Mesenchymal stem cell (in vitro differentiated cells and primary cell): ENCODE measurements around the gene UBXN7.
A peak's percentile ranks its signal among the peaks of the same experiment; 100 is the strongest.

Experiments used
- DNase-seq: peaks from one replicate; pipeline ENCODE4 v3.0.0-alpha.2; 2013
- H2AFZ ChIP-seq: one replicate; pipeline ENCODE4 v1.6.1; 2013; ENCODE audit warnings: low read depth, mild to moderate bottlenecking, control low read depth, inconsistent platforms, low read length, moderate library complexity
- H2AK5ac ChIP-seq: 2 replicates; pipeline ENCODE4 v1.6.1; 2013; ENCODE audit warnings: low read length, moderate library complexity, mild to moderate bottlenecking, inconsistent platforms; ENCODE audit not compliant: severe bottlenecking
- H2BK120ac ChIP-seq: one replicate; pipeline ENCODE4 v1.6.1; 2013; ENCODE audit warnings: low read depth, mild to moderate bottlenecking, inconsistent platforms, low read length, moderate library complexity
- H2BK12ac ChIP-seq, 2 experiments: one replicate each; pipeline ENCODE4 v1.6.1; 2013; ENCODE audit warnings: inconsistent platforms in 2 of 2, low read length in 2 of 2, mild to moderate bottlenecking in 2 of 2, moderate library complexity in 2 of 2, control low read depth in 1 of 2
- H2BK15ac ChIP-seq: one replicate; pipeline ENCODE4 v1.6.1; 2013; ENCODE audit warnings: mild to moderate bottlenecking, low read depth, inconsistent platforms; ENCODE audit not compliant: poor library complexity, severe bottlenecking
- H2BK5ac ChIP-seq: 2 replicates; pipeline ENCODE4 v1.6.1; 2013; ENCODE audit warnings: low read depth, mild to moderate bottlenecking, low read length, control low read depth, inconsistent platforms; ENCODE audit not compliant: poor library complexity, severe bottlenecking
- H3K14ac ChIP-seq, 2 experiments: one replicate each; pipeline ENCODE4 v1.6.1; 2013; ENCODE audit warnings: inconsistent platforms in 2 of 2, low read length in 2 of 2, control low read depth in 1 of 2, mild to moderate bottlenecking in 1 of 2, moderate library complexity in 1 of 2
- H3K18ac ChIP-seq, 2 experiments: one replicate each; pipeline ENCODE4 v1.6.1; 2013; ENCODE audit warnings: inconsistent platforms in 2 of 2, low read length in 2 of 2, control low read depth in 1 of 2, low read depth in 1 of 2, mild to moderate bottlenecking in 1 of 2
- H3K23ac ChIP-seq, 2 experiments: one replicate each; pipeline ENCODE4 v1.6.1; 2013; ENCODE audit warnings: inconsistent platforms in 2 of 2, low read length in 2 of 2, mild to moderate bottlenecking in 2 of 2, moderate library complexity in 2 of 2, control low read depth in 1 of 2
- H3K27ac ChIP-seq: 2 replicates; pipeline ENCODE4 v1.5.1; 2013; ENCODE audit warnings: mild to moderate bottlenecking, moderate library complexity, low read length, control low read depth, inconsistent platforms; ENCODE audit not compliant: poor library complexity, severe bottlenecking
- H3K27me3 ChIP-seq, 2 experiments: 2 replicates each; pipeline versions ENCODE4 v1.6.1 to v1.7.0; 2013; ENCODE audit warnings: low read length in 2 of 2, mild to moderate bottlenecking in 2 of 2, moderate library complexity in 2 of 2, control low read depth in 1 of 2, inconsistent platforms in 1 of 2; ENCODE audit not compliant: control insufficient read depth in 1 of 2, insufficient read depth in 1 of 2
- H3K36me3 ChIP-seq, 2 experiments: 2 replicates each; pipeline versions ENCODE4 v1.6.1 to v1.7.0; 2013; ENCODE audit warnings: low read length in 2 of 2, control low read depth in 1 of 2, inconsistent platforms in 1 of 2, low read depth in 1 of 2, mild to moderate bottlenecking in 1 of 2; ENCODE audit not compliant: insufficient read depth in 2 of 2, control insufficient read depth in 1 of 2
- H3K4ac ChIP-seq, 2 experiments: one replicate each; pipeline ENCODE4 v1.6.1; 2013; ENCODE audit warnings: inconsistent platforms in 2 of 2, low read length in 2 of 2, mild to moderate bottlenecking in 2 of 2, moderate library complexity in 2 of 2, control low read depth in 1 of 2, low read depth in 1 of 2
- H3K4me1 ChIP-seq: 2 replicates; pipeline ENCODE4 v1.6.1; 2013; ENCODE audit warnings: low read depth, low read length, control low read depth; ENCODE audit not compliant: control insufficient read depth, insufficient read depth
- H3K4me2 ChIP-seq: 2 replicates; pipeline ENCODE4 v1.6.1; 2013; ENCODE audit warnings: low read length, mild to moderate bottlenecking, inconsistent platforms; ENCODE audit not compliant: poor library complexity, severe bottlenecking
- H3K4me3 ChIP-seq, 2 experiments: 2 replicates each; pipeline versions ENCODE4 v1.5.1 to v1.7.0; 2013; ENCODE audit warnings: low read length in 2 of 2, mild to moderate bottlenecking in 2 of 2, control low read depth in 1 of 2, low read depth in 1 of 2; ENCODE audit not compliant: insufficient read depth in 1 of 2
- H3K79me1 ChIP-seq: replicated peaks from 2 replicates; pipeline ENCODE4 v1.6.1; 2013; ENCODE audit warnings: mild to moderate bottlenecking, control low read depth, low read length, inconsistent platforms; ENCODE audit not compliant: poor library complexity, severe bottlenecking
- H3K9ac ChIP-seq: 2 replicates; pipeline ENCODE4 v1.7.0; 2013; ENCODE audit warnings: mild to moderate bottlenecking, low read length, moderate library complexity
- H3K9me3 ChIP-seq: 2 replicates; pipeline ENCODE4 v1.7.0; 2013; ENCODE audit warnings: mild to moderate bottlenecking, low read length; ENCODE audit not compliant: control insufficient read depth
- H4K8ac ChIP-seq: one replicate; pipeline ENCODE4 v1.6.1; 2013; ENCODE audit warnings: inconsistent platforms, mild to moderate bottlenecking, low read length, moderate library complexity
- H4K91ac ChIP-seq: one replicate; pipeline ENCODE4 v1.6.1; 2013; ENCODE audit warnings: mild to moderate bottlenecking, low read length, inconsistent platforms
- WGBS: methylation state at CpG from one replicate; pipeline ENCODE4 v1.1.7; 2013; ENCODE audit warnings: mixed read lengths; 5-methylcytosine and 5-hydroxymethylcytosine counted together

The UBXN7 gene

DNA sequence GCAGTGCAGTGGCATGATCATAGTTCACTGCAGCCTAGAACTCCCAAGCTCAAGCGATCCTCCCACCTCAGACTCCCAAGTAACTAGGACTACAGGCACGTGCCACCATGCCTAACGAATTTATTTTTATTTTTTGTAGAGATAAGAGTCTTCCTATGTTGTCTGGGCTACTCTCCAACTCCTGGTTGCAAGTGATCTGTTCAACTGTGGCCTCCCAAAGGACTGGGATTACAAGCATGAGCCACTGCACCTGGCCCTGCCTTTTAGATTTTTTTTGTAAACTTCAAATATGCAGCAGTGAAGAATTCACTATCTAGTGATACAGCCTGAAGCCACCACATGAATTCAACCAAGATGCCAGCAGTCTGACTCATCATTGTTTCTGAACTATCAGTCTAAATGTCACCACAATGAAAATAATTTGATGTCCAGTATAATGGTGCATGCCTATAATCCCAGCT lies 32.7 kb downstream of the UBXN7 start:
- DNase-seq = peak; percentile 24
- Histone ChIP-seq H3K4me3 (no peak overlapping the region), H3K14ac (no peak overlapping the region), H2BK120ac (no peak overlapping the region), H4K8ac (no peak overlapping the region), H2BK12ac (no peak overlapping the region), H3K23ac (no peak overlapping the region), H3K4ac (no peak overlapping the region), H4K91ac (no peak overlapping the region), H3K4me2 (no peak overlapping the region), H2BK5ac (no peak overlapping the region), H3K18ac (no peak overlapping the region), H3K36me3 (peaks cover 18 to 74% of the 10 kb centered on the region in 2 experiments), H3K4me1 (peaks cover 6% of the 10 kb centered on the region), H2AK5ac (no peak overlapping the region), H3K79me1 (peaks cover 25% of the 10 kb centered on the region), H3K9ac (no peak overlapping the region), H3K9me3 (no peaks in the 10 kb centered on the region), H3K27me3 (no peaks in the 10 kb centered on the region), H2BK15ac (no peak overlapping the region), H3K27ac (peak overlapping the region; percentile 9), H2AFZ (no peak overlapping the region)
- no CpG with 5 or more reads among the region's 3 CpGs for WGBS

DNA sequence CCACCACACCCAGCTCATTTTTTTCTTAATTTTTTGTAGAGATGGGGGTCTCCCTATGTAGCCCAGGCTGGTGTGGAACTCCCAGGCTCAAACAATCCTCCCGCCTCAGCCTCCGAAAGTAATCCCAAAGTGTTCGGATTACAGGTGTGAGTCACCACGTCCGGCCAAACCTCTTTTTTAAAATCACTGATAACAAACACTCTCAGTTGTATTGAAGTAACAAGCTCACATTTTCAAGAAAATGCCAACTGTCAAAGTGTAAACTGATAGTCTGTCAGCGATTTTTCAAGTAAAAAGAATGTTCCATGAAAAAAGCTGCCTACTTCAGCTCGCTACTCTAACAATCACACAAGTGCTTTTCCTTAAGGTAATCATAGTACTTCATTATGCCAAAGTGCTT lies 33.4 kb downstream of the UBXN7 start:
- no peak overlapping the region for H2BK5ac ChIP-seq
- H2BK120ac ChIP-seq = no peak overlapping the region
- H3K9ac ChIP-seq = no peak overlapping the region
- H2AFZ ChIP-seq = no peak overlapping the region
- H3K4ac ChIP-seq = no peak overlapping the region
- H4K8ac ChIP-seq = no peak overlapping the region
- no peak overlapping the region for H3K4me3 ChIP-seq
- no peaks in the 10 kb centered on the region for H3K9me3 ChIP-seq
- DNase-seq = no peak
- H3K4me1 ChIP-seq = peaks cover 6% of the 10 kb centered on the region
- H3K4me2 ChIP-seq = no peak overlapping the region
- no peak overlapping the region for H2BK12ac ChIP-seq
- H3K27ac ChIP-seq = no peak overlapping the region
- no peak overlapping the region for H2AK5ac ChIP-seq
- peaks cover 18 to 74% of the 10 kb centered on the region in 2 experiments for H3K36me3 ChIP-seq
- no peak overlapping the region for H3K23ac ChIP-seq
- H3K27me3 ChIP-seq = no peaks in the 10 kb centered on the region
- no peak overlapping the region for H3K14ac ChIP-seq
- no peak overlapping the region for H4K91ac ChIP-seq
- no peak overlapping the region for H2BK15ac ChIP-seq
- H3K18ac ChIP-seq = no peak overlapping the region
- 91% methylated on average over 7 of the region's 7 CpGs for WGBS
- H3K79me1 ChIP-seq = peaks cover 25% of the 10 kb centered on the region

DNA sequence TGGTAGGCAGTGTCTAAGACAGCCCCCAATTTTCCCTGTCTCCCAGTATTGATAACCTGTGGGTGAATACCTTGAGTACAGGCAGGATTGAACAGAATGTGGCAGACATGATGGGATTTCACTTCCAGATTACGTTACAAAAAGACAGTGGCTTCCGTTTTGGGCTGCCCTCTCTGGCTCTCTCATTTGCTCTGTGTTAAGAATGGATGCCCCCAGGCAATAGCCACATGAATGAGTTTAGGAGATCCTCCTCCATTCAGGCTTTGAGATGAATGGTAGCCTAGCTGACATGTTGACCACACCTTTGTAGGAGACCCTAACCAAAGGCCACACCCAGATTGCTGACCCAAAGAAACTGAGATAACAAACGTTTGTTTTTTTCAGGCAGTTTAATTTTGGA lies 34.3 kb downstream of the UBXN7 start:
- 91% methylated on average over 3 of the region's 3 CpGs for WGBS
- peaks cover 21% of the 10 kb centered on the region for H3K79me1 ChIP-seq

DNA sequence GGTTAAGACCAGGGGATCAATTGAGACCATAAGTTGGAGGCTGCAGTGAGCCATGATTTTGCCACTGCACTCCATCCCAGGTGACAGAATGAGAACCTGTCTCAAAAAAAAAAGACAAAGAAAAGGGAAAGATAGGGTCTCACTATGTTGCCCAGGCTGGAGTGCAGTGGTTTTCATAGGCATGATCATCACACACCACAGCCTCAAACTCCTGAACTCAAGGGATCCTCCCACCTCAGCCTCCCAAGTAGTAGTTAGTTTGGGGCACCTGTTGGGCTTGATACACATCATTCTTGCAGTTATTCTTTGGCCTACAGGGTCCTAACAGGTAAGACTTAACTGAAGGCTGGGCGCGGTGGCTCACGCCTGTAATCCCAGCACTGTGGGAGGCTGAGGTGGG lies 42.1 kb downstream of the UBXN7 start:
- Histone ChIP-seq H3K4ac (no peak overlapping the region), H3K79me1 (peaks cover 6% of the 10 kb centered on the region), H3K27ac (no peak overlapping the region), H3K9me3 (no peaks in the 10 kb centered on the region), H3K18ac (no peak overlapping the region), H3K23ac (no peak overlapping the region), H4K8ac (no peak overlapping the region), H2BK15ac (no peak overlapping the region), H2AK5ac (no peak overlapping the region), H2BK12ac (no peak overlapping the region), H3K27me3 (no peaks in the 10 kb centered on the region), H3K9ac (no peak overlapping the region), H4K91ac (no peak overlapping the region), H3K14ac (no peak overlapping the region), H3K4me2 (no peak overlapping the region), H2BK5ac (no peak overlapping the region), H3K4me3 (no peak overlapping the region), H3K4me1 (peaks cover 2% of the 10 kb centered on the region), H3K36me3 (peaks cover 27 to 60% of the 10 kb centered on the region in 2 experiments), H2AFZ (no peak overlapping the region), H2BK120ac (no peak overlapping the region)
- DNase-seq = no peak
- 98% methylated on average over 3 of the region's 3 CpGs for WGBS

More for the DNA sequence above, 34.3 kb downstream of the UBXN7 start:
- Histone ChIP-seq H2BK5ac (no peak overlapping the region), H3K4ac (no peak overlapping the region), H3K9me3 (no peaks in the 10 kb centered on the region), H2BK120ac (no peak overlapping the region), H3K18ac (no peak overlapping the region), H3K27ac (no peak overlapping the region), H2BK12ac (no peak overlapping the region), H2BK15ac (no peak overlapping the region), H3K23ac (no peak overlapping the region), H3K4me1 (peaks cover 4% of the 10 kb centered on the region), H2AFZ (no peak overlapping the region), H3K4me3 (no peak overlapping the region), H2AK5ac (no peak overlapping the region), H3K27me3 (no peaks in the 10 kb centered on the region), H3K14ac (no peak overlapping the region), H3K9ac (no peak overlapping the region), H3K4me2 (no peak overlapping the region), H4K91ac (no peak overlapping the region), H3K36me3 (peaks cover 15 to 73% of the 10 kb centered on the region in 2 experiments), H4K8ac (no peak overlapping the region)
- no peak for DNase-seq
